SK-N-SH (cell line): ENCODE results near the gene GLUD1. TPM values are rescaled to one million over a fixed set of nuclear protein-coding genes. Genes with fewer than 3 reads are reported as not detected.

ENCODE experiments used
- CTCF ChIA-PET: fragments of 300-600, 350-600 bp; formaldehyde crosslinking; extraction: SDS; loops from one replicate; lab custom pipeline; 2021; lab: Yijun Ruan, JAX
- POLR2A ChIA-PET: fragments of 350-600 bp; sonication (Branson Sonifier 250); formaldehyde crosslinking; extraction: SDS; loops from one replicate; lab custom pipeline; 2020; ENCODE audit warnings: antibody characterized with exemption, inconsistent platforms; lab: Yijun Ruan, JAX
- DNase-seq: peaks from one replicate; pipeline ENCODE4 v3.0.0; 2012
- H2AFZ ChIP-seq: fragments of 200-600 bp; sonication (generic); 2 replicates; pipeline ENCODE4 v1.8.1; 2016; ENCODE audit warnings: antibody characterized with exemption, mild to moderate bottlenecking, low read depth
- H3F3A ChIP-seq: fragments of 200-600 bp; sonication (generic); replicated peaks from 2 replicates; pipeline ENCODE3; 2016; ENCODE audit warnings: antibody characterized with exemption, mild to moderate bottlenecking; ENCODE audit not compliant: insufficient read depth
- H3K27ac ChIP-seq, 2 experiments: fragments of 200-500 bp in 1 of 2; fragments of 200-600 bp in 1 of 2; sonication (Bioruptor generic) in 1 of 2; sonication (generic), shearing (Covaris generic) in 1 of 2; 2 replicates each; pipeline versions ENCODE4 v1.5.1 to v1.6.1; 2014 to 2016; ENCODE audit warnings: low read depth in 2 of 2, inconsistent platforms in 1 of 2, low read length in 1 of 2, mild to moderate bottlenecking in 1 of 2, mixed read lengths in 1 of 2
- H3K27me3 ChIP-seq: fragments of 200-600 bp; sonication (generic), shearing (Covaris generic); 2 replicates; pipeline ENCODE4 v1.6.1; 2016; ENCODE audit warnings: mixed run types; ENCODE audit not compliant: insufficient read depth
- H3K36me3 ChIP-seq, 2 experiments: fragments of 200-500 bp in 1 of 2; fragments of 200-600 bp in 1 of 2; sonication (Bioruptor generic) in 1 of 2; sonication (generic) in 1 of 2; replicated peaks in 1 of 2; 2 replicates each; pipeline versions ENCODE3 to v1.5.1; 2014 to 2016; ENCODE audit warnings: low read length in 1 of 2, mild to moderate bottlenecking in 1 of 2; ENCODE audit not compliant: insufficient read depth in 2 of 2, control insufficient read depth in 1 of 2
- H3K4me1 ChIP-seq, 2 experiments: fragments of 200-500 bp in 1 of 2; fragments of 200-600 bp in 1 of 2; sonication (Bioruptor generic) in 1 of 2; sonication (generic), shearing (Covaris generic) in 1 of 2; 2 replicates each; pipeline versions ENCODE4 v1.5.1 to v1.6.1; 2014 to 2016; ENCODE audit warnings: low read depth in 1 of 2, low read length in 1 of 2, mixed run types in 1 of 2; ENCODE audit not compliant: insufficient read depth in 2 of 2, control insufficient read depth in 1 of 2
- H3K4me2 ChIP-seq: fragments of 200-600 bp; sonication (generic), shearing (Covaris generic); 2 replicates; pipeline ENCODE4 v1.6.1; 2017; ENCODE audit warnings: mixed run types
- H3K4me3 ChIP-seq, 2 experiments: fragments of 200-500 bp in 1 of 2; fragments of 200-600 bp in 1 of 2; sonication (Bioruptor generic) in 1 of 2; sonication (generic), shearing (Covaris generic) in 1 of 2; 2 replicates each; pipeline versions ENCODE4 v1.5.1 to v1.8.1; 2014 to 2016; ENCODE audit warnings: low read depth in 2 of 2, inconsistent platforms in 1 of 2, low read length in 1 of 2, mild to moderate bottlenecking in 1 of 2, mixed read lengths in 1 of 2, moderate library complexity in 1 of 2
- H3K79me2 ChIP-seq: fragments of 200-600 bp; sonication (generic); 2 replicates; pipeline ENCODE4 v1.8.1; 2017; ENCODE audit warnings: mild to moderate bottlenecking; ENCODE audit not compliant: insufficient read depth
- H3K9ac ChIP-seq: fragments of 200-600 bp; sonication (generic); 2 replicates; pipeline ENCODE4 v1.6.1; 2017; ENCODE audit warnings: mixed run types
- H3K9me2 ChIP-seq: fragments of 200-600 bp; sonication (generic); 2 replicates; pipeline ENCODE4 v1.6.1; 2017; ENCODE audit warnings: mixed run types
- H3K9me3 ChIP-seq: fragments of 200-600 bp; sonication (generic); 2 replicates; pipeline ENCODE4 v1.6.1; 2017; ENCODE audit warnings: mixed run types, mild to moderate bottlenecking, moderate library complexity
- H4K20me1 ChIP-seq: fragments of 200-600 bp; sonication (generic); 2 replicates; pipeline ENCODE4 v1.6.1; 2017; ENCODE audit warnings: mild to moderate bottlenecking, mixed run types; ENCODE audit not compliant: insufficient read depth
- EZH2phosphoT487 ChIP-seq: fragments of 200-600 bp; sonication (generic); IDR thresholded peaks from 2 replicates; pipeline ENCODE4 v1.6.1; 2017; ENCODE audit warnings: low read depth, mixed run types, mild to moderate bottlenecking, antibody characterized with exemption, moderate library complexity, borderline replicate concordance
- FOSL2 ChIP-seq: IDR thresholded peaks from 2 replicates; pipeline ENCODE4 v1.4.0; 2012; ENCODE audit warnings: low read depth, mild to moderate bottlenecking, moderate library complexity, borderline replicate concordance
- MXI1 ChIP-seq: IDR thresholded peaks from 2 replicates; pipeline ENCODE4 v1.6.1; 2012; ENCODE audit warnings: mild to moderate bottlenecking, low read depth, low read length, improper control_type of control experiment
- NRF1 ChIP-seq: IDR thresholded peaks from 2 replicates; pipeline ENCODE4 v1.6.1; 2012; ENCODE audit warnings: low read depth, mild to moderate bottlenecking, low read length
- PBX3 ChIP-seq: IDR thresholded peaks from 2 replicates; pipeline ENCODE4; 2012
- REST ChIP-seq: IDR thresholded peaks from 2 replicates; pipeline ENCODE4 v1.6.1; 2012; ENCODE audit warnings: mild to moderate bottlenecking, low read depth, low read length, moderate library complexity
- SIN3A ChIP-seq: IDR thresholded peaks from 2 replicates; pipeline ENCODE4 v1.6.1; 2012; ENCODE audit warnings: low read depth, mild to moderate bottlenecking, low read length, moderate library complexity, borderline replicate concordance
- SMC3 ChIP-seq: IDR thresholded peaks from 2 replicates; pipeline ENCODE4 v1.6.1; 2012; ENCODE audit warnings: low read depth, low read length, improper control_type of control experiment
- TCF12 ChIP-seq: IDR thresholded peaks from 2 replicates; pipeline ENCODE4 v1.4.0; 2012
- TEAD4 ChIP-seq: IDR thresholded peaks from 2 replicates; pipeline ENCODE4 v1.4.0; 2012; ENCODE audit warnings: mild to moderate bottlenecking, borderline replicate concordance; ENCODE audit not compliant: insufficient read depth
- ZBTB33 ChIP-seq: IDR thresholded peaks from 2 replicates; pipeline ENCODE4 v1.4.0; 2012; ENCODE audit warnings: low read depth, borderline replicate concordance
- WGBS: methylation state at CpG from one replicate; pipeline ENCODE4 v1.1.6; 2017; ENCODE audit warnings: low lambda C conversion rate; 5-methylcytosine and 5-hydroxymethylcytosine counted together
- polyA plus RNA-seq, 3 experiments: library from polyadenylated mRNA; depleted of rRNA; stranded (reverse); fragments of >200 nt; gene quantifications; 2 replicates each; pipeline ENCODE4 v1.2.3, GENCODE V29; 2012

GLUD1 gene
- polyA plus RNA-seq, 1 of the 3 experiments (the other 2 are of a cell fraction), result 43.3 TPM

- ChIA-PET POLR2A (no interaction called here), CTCF (no interaction called here)
- Histone ChIP-seq H3K36me3 (peaks cover 20 to 26% of the 10 kb centered on the region in 2 experiments), H3K4me2 (no peak overlapping the region), H3K4me3 (no peak overlapping the region), H3K9me3 (no peaks in the 10 kb centered on the region), H3F3A (peaks cover 31% of the 10 kb centered on the region), H3K9ac (no peak overlapping the region)
- TF ChIP-seq EZH2phosphoT487 (no peak), MXI1 (no peak), SMC3 (no peak), REST (no peak), NRF1 (no peak), TCF12 (no peak), TEAD4 (no peak), PBX3 (no peak), FOSL2 (no peak), SIN3A (no peak), ZBTB33 (no peak)
- TF ChIP-seq, all 33 proteins: peak for 0
- H3K27ac ChIP-seq, result peak overlapping the region; percentile 3 to 97; a peak in 2 of 4 replicates
- WGBS, result 98% methylated on average over 1 of the region's 1 CpG
- H3K79me2 ChIP-seq, result peaks cover 71% of the 10 kb centered on the region
- no peak overlapping the region for H2AFZ ChIP-seq
- peaks cover 17 to 25% of the 10 kb centered on the region in 2 experiments for H3K4me1 ChIP-seq
- no peaks in the 10 kb centered on the region for H3K27me3 ChIP-seq
- H4K20me1 ChIP-seq, result peaks cover 24% of the 10 kb centered on the region
- DNase-seq, result no peak
- H3K9me2 ChIP-seq, result no peaks in the 10 kb centered on the region
Measured at GRCh38 chr10:87085537-87085936, 9.1 kb downstream of the GLUD1 start.
